T1000 (cell line): ENCODE data around the gene SYTL1.

Experiments used
- DNase-seq: peaks from one replicate; lab custom pipeline; 2025; ENCODE audit warnings: mixed read lengths; lab: John Stamatoyannopoulos, UW

Gene SYTL1

DNA sequence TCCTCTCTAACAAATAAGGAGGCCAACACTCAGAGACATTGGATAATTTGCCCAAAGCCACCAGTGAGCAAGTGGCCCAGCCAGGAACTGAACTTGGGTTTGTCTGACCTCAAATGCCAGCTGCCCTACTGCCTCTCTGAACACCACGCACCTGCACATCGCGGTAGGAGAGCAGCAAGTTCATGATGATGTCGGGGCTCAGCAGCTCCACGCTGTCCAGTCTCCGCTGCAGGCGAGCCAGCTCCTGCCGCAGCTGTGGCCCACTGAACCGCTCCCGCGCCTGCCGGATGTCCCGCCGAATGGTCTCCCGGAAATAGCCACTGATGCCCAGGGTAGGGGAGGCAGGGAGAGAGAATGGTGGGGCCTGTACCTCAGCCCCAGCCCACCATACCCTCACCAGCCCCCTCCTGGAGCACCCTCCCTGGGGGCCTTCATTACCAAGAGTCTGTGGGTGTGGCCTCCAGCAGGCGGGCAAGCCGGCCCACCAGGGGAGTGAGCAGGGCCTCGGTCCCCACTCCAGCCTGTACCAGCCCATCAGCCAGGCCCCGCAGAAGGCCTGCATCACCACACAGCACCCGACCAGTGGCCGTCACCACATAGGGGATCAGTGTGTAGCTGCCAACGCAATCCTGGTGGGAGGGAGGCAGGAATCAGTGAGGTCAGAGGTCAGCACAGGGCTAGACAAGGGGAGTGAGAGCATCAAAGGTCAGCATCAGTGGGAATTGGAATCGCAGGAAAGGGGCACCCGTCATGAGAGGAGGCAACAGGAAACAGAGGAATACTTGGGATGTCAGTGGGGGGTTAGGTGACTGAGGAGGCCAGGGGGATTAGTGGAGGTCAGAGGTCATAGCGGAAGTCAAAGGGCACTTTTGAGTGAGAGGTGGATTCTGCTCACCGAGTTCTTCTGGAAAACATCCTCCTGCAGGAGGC is 22.2 kb downstream of the SYTL1 start:
- no peak for DNase-seq

DNA sequence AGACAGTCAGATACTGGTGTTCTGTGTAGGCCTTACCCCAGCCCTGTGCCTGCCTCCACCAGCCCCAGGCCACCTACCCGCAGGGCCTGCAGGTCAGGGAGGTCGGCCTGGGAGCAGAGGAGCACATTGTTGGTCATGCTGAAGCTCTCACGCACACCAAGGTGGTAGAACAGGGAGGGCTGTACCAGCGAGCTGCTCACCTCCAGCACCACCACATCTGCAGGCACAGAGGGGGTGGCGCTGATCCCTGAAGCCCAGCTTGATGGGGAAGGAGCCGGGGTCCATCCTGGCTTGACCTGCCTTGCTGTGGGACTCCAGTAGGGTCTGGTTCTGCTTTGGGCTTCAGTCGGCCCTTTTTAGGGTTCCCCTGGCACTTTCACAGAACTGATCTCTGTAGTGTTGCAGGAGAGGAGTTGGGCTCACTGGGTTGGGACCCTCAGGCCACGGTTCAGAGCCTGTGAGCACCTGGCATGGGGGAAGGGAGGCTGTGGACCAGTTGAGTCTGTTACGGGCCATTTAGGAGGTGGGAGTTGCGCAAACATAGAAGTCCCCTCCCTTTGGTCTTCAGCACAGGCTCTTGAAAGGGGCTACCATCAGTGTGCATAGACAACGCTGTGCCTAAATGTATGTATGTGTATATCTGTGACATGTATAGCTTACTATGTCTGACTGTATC is 23.0 kb downstream of the SYTL1 start:
- no peak for DNase-seq

DNA sequence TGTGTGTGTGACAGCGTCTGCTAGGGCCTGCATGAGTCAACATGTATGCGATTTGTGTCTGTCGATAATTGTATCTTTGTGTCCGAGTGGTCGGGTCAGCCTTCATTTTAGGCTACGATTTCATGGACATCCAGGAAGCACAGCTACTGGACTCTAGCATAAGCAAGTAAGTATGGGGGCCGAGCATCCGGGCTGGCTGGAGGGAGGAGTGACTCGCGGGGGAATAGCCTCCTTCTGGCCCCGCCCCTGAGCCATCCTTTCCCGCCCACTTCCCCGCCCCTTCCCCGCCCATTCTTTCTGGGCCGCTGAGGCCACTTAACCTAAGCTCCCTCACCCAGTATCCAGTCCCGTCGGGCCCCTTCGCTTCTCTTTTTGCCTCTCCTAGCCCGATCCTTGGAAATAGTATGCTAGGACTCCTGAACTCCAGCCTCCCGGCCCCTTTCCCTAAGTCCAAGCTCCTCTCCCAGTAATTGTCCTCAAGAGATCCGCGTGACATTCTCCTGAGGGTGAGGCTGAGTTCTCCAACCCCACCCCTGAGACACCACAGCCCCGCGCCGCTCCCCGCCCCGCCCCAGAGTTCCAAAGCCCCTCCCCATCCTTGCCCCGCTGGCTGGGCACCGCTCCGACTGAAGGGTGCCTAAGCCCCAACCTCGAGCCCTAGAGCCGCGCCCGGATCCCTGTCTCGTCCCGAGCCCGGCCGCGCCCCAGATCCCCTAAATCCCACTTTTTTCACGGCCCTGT is 23.7 kb downstream of the SYTL1 start:
- peak; percentile 87 for DNase-seq

DNA sequence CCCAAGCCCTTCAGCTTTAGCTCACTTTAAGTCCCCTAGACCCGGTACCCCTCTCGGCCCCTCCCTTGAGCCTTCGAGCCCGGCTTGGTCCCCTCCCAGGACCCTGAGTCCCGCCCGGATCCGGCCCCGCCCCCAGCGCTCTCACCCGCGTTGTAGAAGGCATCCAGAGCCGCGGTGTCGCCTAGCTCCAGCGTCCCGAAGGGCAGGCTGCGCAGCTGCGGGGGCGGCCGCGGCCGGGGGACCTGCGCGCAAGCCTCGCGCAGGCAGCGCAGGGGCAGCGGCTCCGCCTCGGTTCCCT is 24.2 kb downstream of the SYTL1 start:
- peak; percentile 75 for DNase-seq

DNA sequence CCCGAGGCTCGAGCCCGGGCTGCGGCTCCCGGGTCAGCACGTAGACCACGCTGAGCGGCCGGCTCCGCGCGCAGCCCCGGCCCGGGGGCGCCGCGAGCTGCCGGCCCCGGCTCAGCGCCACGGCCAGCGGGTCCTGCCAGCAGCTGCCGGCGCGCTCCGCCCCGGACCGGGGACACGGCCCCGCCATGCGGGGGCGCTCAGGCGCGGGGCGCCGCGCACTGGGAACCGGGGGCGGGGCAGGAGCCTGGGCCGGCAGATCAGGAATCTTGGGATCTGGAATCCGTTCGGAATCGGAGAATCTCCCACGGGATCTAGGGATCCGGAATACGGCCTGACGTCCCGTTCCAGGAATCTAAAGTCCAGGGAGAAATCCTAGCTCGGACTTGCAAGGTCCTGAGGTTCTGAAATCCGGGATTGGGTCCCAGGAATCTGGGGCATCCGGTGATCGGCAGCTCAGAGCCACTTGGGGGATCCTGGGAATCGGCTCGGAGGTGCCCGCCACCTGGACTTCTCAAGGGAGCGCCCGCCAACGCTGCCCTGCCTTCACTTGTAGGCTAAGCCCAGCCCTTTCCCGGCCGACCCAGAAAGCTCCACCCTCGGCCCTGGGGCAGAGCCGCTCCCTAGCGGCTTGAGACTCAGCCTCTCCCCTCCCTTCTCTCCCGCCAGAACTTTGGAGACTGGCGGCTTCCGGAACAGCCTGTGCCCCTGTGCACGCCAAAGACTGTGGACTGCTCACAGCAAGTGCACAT is 24.8 kb downstream of the SYTL1 start, which contains the start of gene MAP3K6:
MAP3K6 (minus strand) TSS at position 551 of the 749 bp plus-strand sequence; CDS start at position 187, 364 bp downstream.
- peak; percentile 73 for DNase-seq

DNA sequence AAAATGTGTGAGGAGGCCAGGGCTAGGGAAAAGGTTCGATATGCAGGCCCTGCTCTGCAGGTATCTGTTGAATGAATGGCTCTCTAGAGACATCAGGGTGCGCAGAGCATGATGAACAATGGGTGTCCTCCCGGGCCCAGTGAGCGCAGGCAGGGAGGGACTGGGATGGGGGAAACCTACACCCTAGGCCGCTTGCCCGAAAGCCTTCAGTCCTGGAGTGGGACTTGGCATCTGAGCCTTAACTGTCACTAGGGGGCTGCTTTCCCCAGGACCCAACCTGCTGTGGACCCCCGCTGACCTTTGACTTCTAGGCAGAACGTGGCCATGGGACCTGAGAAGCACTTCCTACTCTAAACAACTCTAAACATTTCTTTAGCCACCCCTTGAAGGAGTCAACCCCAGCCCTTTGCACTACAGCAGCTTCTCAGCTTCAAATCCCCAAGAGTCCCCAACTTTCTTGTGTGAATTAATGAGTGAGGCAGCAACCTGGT is 25.4 kb downstream of the SYTL1 start:
- DNase-seq, result no peak

DNA sequence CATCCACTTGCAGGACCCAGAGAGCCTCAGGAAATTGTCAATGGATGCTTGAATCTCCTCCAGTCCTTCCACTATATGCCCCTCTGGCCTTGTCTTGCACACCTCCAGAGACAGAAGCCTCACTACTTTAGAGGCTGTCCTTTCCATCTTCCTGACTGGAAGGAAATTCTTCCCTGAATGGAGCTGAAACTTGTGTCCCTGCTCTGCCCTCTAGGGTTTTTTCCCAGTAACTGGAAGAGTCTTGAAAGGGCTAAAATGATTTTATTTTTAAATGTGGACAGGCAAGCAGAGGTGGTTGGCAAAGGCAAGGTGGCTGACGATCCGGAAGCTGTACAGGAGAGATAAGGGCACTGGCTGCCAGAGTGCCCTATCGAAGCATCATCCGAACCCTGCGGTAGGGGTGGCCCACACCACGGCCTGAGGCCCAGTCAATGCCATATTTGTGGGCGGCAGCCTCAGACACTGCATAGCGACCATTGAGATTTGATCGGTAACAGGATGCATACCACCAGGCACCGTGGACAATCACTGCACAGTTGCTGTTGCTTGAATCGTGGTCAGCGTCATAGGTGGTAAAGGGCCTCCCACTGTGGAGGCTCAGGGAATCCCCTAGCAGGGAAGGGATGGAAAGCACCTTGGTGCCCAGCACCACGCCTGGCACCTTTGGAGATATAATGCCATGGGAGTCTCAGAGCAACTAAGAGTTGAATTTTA is 27.2 kb downstream of the SYTL1 start:
- no peak for DNase-seq

DNA sequence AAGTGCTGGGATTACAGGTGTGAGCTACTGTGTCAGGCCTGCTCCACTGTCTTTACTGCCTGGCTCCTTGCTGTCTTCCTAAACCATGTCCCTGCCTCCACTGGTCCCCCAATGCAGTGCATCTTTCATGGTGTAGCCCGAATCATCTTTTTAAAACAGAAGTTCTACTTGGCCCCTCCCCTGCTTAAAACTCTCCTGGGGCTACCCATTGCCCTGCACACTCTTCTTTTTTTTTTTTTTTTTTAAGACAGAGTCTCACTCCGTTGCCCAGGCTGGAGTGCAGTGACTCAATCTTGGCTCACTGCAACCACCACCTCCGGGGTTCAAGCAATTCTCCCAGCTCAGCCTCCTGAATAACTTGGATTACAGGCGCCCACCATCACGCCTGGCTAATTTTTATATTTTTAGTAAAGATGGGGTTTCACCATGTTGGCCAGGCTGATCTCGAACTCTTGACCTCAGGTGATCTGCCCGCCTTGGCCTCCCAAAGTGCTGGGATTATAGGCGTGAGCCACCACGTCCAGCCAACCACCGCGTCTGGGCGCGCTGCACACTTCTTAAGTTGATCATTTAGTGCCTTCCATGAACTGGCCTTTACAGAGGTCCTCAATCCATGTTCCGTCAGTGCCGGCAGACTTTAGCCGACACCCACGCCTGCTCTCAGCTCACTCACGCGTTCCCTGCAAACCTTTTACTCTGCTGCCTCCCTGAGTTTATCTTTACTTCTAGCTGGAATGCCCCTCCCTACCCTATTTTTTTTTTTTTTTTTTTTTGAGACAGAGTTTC is 30.4 kb downstream of the SYTL1 start:
- no peak for DNase-seq

DNA sequence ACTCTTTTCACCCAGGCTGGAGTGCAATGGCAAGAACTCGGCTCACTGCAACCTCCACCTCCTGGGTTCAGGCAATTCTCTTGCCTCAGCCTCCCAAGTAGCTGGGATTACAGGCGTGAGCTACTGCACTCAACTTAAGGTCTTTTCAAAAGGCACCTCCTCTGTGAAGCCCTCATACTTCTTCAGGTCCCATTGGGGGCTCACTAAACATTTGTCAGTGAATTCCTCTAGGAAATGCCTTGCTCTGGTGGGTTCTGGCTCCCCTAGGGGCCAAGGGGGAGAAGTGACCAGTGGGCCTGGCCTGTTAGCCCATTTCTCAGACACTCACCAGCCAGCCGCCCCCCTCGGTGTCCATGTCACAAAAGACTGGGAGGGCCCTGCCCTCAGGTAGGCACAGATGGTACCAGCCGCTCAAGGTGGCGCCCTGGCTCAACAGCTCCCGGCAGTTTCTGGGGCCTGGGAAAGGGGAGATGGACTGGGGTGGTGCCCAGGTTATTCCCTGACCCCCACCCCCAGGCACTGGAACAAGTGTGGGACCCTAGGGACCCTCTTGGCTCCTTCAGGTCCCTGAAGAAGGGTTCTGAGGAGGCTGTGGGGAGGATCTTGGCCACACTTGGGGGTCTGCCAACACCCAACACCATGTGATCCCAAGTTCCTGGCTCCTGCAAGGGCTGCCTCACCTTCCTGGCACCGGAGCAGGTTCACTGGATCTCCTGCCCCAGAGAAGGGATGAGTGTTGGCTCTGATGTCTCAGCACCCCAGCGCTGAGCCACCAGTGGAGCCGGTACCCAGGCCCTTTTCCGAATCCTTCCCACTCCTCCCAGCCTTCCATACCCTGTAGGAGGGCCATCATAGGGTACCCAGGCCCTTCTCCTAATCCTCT is 31.2 kb downstream of the SYTL1 start:
- DNase-seq, result no peak

DNA sequence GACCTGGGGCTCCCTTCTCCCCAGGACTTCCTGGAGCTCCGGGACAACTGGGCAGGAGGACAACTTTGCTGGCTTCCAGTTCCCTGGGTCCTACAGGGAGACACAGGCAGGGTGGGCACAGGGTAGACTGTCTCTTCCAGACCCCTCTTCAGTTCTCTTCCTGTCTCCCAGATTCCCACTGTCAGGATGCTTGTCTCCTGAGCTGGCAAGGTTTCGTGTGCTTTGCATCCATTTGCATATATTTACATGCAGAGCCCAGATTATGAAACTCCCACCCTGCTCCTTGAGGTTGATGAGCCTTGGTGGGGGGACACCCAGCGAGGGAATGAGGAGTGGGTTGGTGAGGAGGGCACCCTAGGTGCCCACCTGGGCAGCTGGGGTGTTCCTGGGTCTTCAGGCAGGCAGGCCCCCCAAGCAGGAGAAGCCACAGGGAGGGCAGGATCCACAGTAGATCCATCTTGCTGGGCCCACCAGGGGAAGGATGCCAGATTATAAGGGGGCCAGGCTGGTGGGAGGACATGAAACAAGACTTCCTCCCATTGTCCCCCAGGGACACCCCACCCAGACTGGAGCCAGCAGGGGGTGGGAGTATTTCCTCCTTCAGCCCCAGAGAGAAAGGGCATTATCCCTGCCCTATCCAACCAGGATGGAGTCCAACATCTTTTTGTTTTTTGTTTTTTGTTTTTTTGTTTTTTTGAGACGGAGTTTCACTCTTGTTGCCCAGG is 32.7 kb downstream of the SYTL1 start, which contains the start of gene FCN3:
FCN3 (minus strand) TSS at position 463 of the 725 bp plus-strand sequence; CDS start at position 457, 6 bp downstream.
- no peak for DNase-seq

DNA sequence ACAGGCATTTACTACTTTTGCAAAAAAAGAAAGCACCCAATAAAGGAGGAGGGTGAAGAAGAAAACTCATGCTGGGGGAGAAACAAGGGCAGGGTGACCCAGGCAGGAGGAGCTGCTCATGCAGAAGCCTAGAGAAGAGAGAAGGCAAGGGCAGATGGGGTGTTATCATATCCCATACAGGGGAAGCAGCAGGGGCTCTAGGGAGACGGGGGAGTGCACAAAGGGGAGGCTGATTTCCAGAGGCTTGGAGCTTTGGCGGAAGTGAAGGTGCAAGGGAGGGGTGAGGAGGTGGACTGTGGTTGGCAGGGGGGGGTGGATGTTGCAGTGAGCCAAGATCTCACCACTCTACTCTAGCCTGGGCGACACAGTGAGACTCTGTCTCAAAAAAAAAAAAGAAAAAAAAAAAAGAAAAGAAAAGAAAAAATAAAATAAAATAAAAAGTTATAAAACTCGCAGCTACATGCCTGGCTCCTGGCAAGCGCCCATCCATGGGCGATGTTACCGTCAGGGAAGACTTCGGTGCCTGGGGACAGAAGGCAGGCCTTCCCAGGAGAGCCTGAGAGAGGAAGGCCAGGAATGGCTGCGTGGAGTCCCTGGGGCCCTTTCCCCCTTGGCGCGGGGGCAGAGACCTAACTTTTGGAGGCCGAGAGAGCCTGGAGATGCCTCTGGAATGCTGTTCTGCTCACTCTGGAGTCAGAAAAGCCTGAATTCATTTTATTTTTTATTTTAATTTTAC is 36.1 kb downstream of the SYTL1 start:
- no peak for DNase-seq

DNA sequence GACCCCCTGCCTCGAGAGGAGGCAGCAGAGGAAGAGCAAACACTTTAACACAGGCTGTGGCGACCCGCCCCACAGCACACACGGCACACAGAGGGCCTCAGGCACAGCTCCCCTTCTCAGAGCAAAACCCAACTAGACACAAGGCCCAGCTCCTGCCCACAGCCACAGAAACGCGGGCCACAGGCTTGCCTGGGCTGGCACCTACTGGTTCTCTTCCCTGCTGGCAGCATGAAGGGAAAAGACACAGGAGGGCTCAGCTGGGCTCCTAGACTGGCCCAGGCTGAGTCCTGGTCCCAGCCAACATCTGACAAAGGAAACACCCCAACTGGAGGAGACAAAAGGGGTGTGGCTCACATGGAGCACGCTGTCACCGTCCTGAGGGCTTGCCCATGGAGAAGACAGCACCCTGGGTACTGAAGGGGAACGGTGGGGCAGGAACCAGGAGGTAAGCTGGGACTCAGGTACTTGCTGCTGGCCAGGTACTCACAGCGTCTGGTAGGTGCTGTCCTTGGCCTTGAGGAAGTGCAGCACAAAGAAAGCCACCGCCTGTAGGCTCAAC is 37.8 kb downstream of the SYTL1 start:
- no peak for DNase-seq

DNA sequence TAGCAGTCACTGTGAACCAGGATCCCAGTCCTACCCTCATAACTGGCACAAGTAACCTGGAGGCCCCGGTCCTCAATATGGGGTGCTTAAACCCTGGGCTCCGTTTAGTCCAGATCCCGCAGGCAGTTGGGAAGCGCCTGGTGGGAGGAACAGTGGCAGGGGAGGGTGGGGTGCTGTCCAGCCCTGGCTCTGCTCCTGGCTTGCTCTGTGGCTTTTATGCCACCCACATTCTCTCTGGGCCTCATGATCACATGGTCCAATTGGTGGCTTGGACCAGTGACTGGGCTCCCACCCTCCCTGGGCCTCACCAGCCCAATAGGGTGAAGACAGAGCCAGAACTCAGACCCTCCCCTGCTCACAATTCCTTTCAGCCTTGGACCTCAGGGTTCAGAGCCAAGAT is 38.4 kb downstream of the SYTL1 start:
- DNase-seq, result no peak

DNA sequence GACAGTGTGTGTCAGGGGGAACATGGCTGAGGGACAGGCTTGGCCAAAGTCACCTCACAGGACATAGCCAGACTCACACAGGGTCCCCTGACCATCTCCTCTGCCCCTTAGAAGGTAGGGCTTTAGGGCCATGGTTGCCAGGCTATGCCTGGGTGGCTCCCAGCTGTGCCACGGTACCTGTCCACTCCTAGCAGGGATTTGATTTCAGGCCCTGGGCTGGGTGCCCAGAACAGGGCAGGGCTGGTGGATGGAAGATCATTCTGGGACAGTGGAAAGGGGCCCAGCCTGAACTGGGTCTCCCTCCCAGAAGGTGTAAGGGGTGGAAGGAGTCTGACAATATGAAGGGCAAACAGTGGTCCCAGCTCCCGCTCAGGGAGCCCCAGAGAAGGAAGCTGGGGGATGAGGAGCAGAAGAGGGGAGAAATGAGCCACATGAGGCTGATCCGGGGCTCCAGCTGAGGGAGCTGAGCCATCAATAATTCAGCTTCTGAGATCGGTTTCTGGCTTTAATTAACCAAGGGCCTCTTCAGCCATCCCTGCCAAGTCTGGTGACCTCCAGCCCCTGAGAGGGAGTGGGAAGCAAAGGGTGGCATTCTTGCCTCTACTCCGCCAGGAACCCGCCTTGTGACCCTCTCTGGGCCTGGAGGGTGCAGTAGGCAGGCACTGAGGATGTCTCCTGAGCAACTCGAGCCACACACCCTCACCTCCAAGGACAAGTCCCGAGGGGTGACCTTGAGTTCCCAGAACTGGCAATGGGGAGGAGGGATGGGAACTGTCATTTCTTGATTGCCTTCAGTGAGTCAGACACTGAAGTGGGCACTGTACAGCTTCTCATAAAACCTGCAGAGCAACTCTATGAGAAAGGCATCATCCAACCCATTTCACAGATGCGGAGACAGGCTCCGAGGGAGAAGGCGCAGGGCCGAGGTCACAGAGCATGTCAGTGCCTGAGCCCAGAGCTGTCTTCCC is 39.2 kb downstream of the SYTL1 start:
- no peak for DNase-seq

DNA sequence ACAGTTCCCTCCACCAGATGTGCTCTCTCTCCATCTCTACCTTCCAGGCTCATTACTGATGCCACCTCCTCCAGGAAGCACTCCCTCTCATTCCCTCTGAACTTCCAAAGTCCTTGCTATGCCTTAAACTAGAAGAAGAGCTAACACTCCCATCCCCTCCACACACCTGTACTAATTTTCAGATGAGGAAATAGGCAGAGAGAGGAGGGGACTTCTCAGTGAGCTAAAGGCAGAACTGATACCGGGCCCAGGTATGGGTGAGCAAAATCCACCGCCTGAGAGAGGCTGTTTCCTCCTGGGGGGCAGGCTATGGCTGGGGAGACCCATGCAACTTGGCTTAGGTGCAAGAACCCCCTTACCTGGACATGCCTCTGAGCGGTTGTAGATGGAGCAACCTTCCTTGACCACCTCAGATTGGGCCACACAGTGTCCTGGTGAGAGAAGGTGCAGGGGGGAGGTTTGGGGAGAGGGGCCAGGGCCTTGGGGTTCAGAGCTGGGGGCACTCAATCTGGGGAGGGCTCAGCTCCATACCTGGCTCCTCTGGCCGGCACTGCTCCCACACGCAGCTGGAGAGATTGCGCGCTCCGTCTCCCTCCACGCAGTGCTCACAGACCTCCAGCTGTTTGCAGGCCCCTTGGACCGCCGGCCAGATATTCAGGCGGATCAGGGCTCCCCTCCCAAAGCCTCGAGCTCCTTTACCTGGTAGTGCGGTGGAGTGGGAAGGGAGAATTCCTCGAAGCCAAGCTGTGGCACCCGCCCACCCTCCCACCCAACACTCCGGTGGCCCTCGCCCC is 40.3 kb downstream of the SYTL1 start:
- DNase-seq, result no peak
